Epithelial cell of prostate (primary cell): Measurements from ENCODE around the gene PTPRH.

Experiments used
- DNase-seq: peaks from one replicate; pipeline ENCODE4 v3.0.0-alpha.2; 2011; ENCODE audit warnings: low read depth, low spot score
- H3K27ac ChIP-seq: fragments of 450-650 bp; 2 replicates; pipeline ENCODE4 v1.5.1; 2017; ENCODE audit warnings: mild to moderate bottlenecking

PTPRH gene, protein sequence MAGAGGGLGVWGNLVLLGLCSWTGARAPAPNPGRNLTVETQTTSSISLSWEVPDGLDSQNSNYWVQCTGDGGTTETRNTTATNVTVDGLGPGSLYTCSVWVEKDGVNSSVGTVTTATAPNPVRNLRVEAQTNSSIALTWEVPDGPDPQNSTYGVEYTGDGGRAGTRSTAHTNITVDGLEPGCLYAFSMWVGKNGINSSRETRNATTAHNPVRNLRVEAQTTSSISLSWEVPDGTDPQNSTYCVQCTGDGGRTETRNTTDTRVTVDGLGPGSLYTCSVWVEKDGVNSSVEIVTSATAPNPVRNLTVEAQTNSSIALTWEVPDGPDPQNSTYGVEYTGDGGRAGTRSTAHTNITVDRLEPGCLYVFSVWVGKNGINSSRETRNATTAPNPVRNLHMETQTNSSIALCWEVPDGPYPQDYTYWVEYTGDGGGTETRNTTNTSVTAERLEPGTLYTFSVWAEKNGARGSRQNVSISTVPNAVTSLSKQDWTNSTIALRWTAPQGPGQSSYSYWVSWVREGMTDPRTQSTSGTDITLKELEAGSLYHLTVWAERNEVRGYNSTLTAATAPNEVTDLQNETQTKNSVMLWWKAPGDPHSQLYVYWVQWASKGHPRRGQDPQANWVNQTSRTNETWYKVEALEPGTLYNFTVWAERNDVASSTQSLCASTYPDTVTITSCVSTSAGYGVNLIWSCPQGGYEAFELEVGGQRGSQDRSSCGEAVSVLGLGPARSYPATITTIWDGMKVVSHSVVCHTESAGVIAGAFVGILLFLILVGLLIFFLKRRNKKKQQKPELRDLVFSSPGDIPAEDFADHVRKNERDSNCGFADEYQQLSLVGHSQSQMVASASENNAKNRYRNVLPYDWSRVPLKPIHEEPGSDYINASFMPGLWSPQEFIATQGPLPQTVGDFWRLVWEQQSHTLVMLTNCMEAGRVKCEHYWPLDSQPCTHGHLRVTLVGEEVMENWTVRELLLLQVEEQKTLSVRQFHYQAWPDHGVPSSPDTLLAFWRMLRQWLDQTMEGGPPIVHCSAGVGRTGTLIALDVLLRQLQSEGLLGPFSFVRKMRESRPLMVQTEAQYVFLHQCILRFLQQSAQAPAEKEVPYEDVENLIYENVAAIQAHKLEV

DNA sequence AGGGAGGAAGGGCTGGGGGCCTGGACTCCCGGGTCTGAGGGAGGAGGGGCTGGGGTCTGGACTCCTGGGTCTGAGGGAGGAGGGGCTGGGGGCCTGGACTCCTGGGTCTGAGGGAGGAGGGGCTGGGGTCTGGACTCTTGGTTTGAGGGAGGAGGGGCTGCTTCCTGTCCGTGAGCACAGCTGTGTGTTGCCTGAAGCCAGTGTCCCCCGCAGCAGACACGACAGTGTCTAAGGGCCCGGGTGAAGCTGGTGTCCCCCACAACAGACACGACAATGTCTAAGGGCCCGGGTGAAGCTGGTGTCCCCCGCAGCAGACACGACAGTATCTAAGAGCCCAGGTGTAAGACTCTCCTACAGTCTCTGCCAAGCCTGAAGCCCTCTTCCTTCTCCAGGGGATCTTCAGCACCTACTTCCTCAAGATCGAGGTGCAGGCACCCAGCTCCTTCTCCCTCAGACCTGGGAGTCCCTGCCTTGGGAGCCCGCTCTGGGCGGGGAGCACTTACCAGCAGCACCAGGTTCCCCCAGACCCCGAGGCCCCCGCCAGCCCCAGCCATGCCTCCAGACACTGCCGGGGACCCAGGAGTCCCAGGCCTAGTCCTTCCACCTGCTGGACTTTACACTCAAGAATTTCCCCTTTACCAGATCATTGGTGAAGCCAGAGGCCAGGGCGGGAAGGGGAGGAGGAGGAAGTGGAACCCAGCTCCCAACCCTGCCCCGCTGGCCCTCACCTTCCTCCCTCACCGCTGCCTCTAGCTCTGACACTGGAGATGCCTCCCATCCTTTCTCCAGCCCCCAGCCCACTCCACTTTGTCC is at the start of gene PTPRH:
TSS of gene PTPRH (minus strand) at position 622 of the 813 bp plus-strand sequence. CDS start at position 554, 68 bp downstream.
- DNase-seq: no peak
- H3K27ac ChIP-seq: peak within 1 kb of the TSS; percentile 67

DNA sequence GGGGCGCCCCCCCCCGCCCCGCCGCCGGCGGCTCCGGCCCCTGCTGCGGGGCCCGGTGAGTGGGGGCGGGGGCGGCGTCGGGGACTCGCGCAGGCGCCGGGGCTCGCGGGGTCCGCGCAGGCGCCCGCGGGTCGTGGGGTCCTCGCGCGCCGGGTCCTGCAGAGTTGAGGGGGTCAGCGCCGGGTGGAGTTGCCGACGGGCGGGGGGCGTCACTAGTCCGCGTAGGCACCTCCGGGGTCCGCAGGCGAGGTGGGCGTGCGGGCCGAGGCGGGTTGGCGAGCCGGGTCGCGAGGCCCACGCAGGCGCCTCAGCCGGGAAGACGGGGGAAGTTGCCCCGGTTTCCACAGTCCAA is 49.2 kb upstream of the PTPRH start:
- H3K27ac ChIP-seq: peak overlapping the region; percentile 93
- DNase-seq: no peak

DNA sequence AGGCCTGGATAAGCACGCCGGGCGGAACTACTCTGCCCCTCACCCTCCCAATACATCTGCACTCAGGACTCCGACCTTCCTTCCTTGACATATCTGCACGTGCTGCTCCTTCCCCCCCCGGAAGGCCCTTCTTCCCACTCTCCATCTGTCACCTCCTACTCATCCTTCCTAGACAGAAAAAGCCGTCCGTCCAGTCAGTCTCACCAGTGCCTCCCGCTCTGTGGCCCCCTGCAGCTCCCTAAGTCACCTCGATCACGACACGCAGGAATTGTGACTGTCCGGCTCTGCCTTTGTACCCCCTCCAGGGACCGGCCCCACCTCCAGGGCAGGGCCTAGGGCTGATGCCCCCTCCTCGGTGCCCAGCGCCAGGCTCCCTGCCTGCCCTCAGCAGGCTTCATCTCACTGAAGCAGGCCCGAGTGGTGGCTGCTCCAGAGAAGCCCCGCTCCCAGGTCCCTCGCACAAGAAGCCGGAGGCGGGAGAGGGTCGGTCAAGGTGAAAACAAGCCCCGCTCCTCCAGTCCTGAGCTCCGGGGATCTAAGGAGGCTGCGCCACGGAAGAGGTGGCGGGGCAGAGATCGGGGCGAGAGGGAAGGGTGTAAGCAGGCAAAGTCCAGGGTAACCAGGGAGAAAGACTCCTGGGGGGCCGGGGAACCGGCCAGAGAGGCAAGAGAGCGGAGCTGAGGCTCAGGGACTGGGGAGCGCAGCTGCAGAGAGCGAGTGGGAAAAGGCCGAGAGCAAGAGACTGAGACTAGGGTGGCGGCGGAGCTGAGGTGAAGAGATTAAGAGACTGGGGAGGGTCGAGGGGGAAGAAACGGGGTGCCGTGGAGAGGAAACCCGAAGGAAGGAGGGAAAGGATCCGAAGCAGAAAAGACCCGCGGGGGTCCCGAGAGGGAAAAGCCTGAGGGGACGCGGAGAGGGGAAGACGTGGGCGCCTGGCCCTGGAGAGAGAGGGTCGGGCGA is 48.4 kb upstream of the PTPRH start:
- DNase-seq: no peak

DNA sequence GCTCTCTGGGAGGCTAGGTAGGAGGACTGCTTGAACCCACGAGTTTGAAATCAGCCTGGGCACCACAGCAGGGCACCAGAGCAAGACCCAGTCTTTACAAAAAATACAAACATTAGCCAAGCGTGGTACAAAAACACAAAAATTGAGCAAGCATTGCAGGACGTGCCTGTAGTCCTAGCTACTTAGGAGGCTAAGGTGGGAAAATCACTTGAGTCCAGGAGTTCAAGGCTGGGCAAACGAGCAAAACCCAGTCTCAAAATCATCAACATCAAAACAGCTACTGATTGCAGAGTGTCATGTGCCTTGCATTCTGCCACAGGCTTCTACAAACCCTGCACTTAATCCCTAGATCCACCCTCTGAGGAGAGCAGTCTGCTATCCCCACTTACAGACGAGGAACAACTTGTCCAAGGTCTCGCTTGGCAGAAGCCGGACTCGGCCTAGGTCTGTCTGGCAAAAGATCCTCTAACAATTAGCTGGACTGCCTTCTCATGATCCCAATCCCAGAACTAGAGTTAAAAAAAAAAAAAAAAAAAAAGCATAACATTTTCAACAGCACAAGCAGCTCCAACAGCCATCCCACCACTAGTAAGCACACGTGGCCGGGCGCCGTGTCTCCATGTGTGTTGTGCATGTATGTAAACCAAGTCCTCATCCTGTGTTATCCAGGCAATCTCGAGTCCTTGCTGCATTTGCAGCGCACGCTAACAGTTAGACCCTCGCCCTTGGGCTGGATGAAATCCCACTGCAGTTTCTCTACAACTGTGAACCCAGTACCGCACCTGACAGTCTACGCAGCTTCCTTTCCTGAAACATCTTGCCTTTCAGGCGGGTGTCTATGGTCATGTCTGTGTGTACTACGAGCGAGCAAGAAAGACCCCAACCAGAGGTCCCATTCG is 47.5 kb upstream of the PTPRH start:
- DNase-seq: no peak

More for the DNA sequence above, 48.4 kb upstream of the PTPRH start:
- H3K27ac ChIP-seq: peak overlapping the region; percentile 93

DNA sequence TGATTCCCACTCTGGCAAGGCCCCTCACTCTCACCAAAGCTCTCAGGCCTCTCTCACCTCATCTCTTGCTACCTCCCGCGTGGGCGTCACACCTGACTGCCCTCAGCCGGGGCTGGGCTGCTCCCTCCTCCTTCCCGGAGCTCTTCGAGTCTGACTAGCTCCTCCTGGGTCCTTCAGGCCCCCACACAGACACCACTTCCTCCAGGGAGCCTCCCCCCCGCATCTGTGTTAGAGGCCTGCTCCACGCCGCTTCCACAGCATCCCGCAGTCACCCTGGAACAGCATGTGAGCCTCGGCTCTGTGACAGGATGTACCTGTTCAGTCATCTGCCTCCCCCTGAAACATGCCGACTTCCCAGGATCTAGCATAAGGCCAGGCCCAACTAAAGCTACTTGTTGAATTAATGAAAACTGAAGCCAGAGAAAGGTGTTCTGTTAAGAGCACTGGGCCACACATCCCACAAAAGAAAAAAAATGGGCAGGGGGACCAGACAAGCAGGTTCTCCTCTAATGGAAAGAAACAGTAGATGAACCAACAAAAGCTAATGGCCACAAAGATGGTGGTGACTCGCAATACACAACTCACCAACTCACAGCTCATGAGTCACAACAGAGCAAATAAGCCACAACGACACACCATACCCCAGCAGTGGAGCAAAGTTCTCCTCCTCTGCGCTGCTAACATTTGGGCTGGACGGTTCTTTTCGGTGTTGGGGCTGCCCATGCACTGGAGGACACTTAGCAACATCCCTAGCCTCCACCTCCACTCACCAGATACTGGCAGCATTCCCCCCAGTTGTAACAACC is 46.5 kb upstream of the PTPRH start:
- H3K27ac ChIP-seq: peak overlapping the region; percentile 11
- DNase-seq: peak; percentile 60

More for the DNA sequence above, 47.5 kb upstream of the PTPRH start:
- H3K27ac ChIP-seq: no peak overlapping the region

DNA sequence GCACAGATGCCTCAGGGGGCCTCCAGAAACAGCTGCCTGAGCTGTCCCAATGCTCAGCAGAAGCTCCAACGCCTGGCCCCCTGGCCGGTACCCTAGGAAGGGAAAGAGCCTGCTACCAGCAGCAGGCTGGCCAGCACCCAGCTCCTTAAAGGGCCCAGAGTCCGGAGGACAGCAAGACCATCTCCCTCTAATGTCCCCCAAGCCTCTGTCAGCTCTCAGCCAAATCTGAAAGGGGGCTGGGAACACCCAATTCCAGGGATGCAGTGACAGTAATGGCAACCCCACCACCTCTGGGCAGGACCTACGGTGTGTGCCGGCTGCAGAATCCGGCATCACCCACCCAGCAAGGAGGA is 45.3 kb upstream of the PTPRH start:
- H3K27ac ChIP-seq: no peak overlapping the region

DNA sequence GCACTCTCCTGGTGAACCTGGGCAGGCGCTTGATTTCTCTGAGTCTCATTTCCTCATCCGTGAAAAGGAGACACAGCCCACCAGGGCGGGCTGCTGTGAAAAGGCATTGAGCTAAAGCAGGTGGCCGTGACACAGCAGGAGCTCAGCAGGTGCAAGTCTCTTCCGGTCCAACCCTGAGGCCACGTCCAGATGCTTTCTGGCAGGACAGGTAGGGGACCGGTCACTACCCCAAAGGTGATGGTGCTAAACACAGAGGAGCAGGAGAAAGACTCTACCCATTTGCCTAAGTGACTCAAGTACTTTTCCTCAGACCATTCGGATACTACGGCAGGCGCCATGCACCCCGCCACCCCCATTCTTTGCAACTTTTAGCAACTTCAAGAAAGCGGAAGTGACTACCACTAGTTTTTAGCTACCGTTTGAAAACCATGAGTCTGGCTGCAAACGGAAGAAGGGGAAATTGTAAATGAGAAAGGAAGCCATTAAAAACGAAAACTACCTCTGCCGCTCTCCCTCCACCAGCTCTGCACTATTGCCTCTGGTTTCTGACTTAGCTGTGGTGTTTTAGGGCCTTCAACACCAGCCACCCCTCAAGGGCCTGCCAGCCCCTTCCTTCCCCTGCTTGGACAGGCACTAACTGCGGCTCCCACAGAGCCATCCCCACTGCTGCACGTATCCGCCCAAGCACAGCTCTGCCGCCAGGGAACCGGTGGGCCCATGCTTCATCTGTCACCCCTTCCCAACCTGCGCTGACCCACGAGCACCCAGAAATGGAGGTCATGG is 44.7 kb upstream of the PTPRH start:
- DNase-seq: no peak
- H3K27ac ChIP-seq: no peak overlapping the region

More for the DNA sequence above, 45.3 kb upstream of the PTPRH start:
- DNase-seq: no peak

DNA sequence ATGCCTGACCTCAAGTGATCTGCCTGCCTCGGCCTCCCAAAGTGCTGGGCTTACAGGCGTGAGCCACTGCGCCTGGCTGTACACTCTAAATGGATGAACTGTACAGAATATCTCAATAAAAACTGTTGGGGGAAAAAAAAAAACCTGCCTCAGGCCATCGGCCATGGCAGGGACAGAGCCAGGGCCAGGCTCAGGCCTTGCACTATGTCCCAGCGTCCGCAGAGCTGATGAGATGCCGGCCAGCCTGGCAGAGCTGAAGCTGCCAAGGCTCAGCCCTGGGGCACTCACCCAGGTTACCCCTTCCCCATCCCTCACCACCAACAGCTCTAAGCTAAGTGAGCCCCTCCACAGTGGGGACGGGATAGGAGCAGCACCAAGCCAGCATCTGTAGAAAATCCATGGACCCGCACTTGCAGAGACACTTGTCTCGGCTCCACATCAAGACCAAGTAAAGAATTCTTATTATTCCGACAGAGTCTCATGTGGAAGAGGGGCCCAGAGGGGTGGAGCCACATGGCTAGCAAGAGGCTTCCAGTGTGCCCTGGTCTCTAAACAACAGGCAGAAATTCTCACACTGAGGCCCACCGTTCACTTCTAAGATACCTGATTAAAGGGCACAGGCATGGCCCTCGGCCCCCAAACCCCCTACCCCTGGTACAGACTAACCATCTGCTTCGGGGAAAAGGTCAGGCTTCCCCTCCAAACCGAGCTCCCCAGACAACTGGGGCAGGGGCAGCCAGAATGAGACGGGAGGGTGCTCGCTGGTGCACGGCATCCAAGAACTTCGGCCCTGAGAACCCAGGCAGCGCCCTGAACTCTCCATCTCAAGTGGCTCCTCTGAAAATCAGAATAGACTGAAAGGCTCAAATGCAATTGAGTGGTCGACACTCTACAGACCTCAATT is 43.7 kb upstream of the PTPRH start:
- no peak for DNase-seq
- H3K27ac ChIP-seq: no peak overlapping the region

DNA sequence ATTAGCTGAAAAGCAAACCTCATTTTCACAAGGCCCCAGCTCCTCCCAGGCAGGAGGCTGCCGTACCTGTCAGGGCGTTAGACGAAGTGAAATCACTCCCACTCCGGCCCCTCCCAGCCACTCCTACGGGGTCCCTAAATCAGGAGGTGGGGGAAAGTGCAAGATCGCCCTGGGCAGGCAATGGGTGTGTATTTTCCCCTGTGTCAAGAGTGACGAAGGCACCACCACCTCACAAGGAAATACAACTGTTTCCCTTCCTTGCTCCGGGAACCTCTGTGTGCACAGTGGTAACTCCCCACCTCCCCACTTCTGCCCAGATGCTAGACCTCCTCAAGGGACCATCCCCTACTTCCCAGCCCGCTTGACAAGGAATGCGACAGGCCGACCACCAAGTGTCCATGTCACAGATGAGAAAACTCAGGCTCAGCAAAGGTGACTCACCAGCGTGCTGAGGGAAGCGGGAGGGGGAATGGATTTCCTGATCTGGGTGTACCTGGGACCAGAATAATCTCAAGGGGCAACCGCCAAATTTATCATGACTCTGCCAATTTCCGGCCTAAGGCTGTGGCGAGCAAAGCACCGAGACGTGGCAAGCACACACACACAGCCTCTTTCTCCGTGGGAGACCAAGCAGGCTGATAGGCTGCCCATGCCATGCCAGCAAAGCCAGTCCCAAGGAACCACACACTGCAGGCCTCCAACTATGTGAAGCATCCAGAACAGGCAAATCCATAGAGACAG is 42.2 kb upstream of the PTPRH start:
- DNase-seq: no peak
- H3K27ac ChIP-seq: no peak overlapping the region

DNA sequence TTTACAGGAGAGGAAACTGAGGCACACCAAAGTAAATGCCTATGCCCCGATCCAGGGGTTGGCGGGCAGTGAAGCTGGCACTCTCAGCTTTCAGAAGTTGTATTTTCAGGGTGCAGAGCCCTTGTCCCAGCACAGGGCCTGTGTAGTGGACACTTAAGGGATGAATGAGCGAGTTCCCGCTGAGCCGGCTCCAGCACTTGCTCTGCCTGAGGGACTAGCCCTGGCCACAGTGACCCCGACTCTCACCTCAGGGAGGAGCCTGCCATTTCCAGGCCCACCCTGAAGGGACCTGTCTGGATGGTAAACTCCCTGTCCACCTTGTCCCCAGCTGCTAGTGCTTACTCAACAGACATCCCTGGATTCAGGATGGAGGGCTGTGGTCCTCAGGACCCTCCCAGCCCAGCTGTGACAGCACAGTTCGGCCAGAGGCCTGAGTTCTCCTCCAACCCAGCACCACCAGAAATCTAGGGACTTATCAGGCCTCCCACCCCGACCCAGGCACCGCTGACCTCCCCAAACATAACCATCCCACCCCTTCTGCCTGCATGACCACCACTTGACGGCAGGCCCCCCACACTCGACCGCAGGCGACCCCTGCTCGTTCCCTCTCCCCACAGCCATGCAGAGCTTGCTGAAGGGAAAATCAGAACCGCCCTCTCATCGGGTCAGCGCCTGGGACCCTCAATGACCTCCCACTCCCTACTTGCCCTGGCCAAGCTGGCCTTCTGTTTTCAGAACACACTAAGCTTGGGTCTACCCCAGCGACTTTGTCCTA is 41.1 kb upstream of the PTPRH start:
- no peak overlapping the region for H3K27ac ChIP-seq
- DNase-seq: no peak

DNA sequence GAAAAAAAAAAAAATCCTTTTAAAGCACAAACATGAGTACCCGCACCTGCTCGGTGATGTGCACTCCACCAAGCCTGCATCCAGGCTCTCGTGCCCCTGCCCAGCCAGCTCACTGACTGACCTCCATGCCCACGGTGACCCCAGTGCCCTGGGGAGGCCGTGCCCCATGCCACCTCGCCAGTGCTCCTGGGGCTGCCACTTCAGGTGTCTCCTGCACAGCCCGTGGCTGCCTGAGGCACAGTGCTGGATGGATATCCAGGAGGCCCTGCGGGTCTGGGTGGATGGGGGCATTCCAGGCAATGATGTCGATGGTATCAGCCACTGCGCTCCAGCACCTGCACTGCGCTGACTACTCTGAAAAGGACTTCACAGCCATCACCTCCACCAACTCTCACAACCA is 40.5 kb upstream of the PTPRH start:
- no peak for DNase-seq
- H3K27ac ChIP-seq: no peak overlapping the region

DNA sequence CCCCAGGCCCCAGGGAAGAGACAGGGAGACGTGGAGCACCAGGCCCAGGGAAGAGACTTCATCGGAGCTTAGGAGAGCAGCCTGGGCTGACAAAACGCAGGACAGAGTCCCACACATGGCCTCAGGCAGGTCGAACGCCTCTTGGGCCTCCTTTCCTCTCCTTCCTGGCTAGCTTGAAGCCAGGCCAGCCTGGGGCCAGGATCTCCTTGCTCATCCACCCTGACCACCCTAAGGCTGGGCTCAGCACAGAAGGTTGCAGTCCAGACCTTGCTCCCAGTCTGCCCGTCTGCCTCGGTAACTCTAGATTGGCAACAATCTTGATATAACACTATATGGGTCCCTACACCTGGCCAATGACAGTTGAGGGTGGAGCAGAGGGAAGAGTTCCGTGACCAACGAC is 39.4 kb upstream of the PTPRH start:
- no peak for DNase-seq
- H3K27ac ChIP-seq: no peak overlapping the region

DNA sequence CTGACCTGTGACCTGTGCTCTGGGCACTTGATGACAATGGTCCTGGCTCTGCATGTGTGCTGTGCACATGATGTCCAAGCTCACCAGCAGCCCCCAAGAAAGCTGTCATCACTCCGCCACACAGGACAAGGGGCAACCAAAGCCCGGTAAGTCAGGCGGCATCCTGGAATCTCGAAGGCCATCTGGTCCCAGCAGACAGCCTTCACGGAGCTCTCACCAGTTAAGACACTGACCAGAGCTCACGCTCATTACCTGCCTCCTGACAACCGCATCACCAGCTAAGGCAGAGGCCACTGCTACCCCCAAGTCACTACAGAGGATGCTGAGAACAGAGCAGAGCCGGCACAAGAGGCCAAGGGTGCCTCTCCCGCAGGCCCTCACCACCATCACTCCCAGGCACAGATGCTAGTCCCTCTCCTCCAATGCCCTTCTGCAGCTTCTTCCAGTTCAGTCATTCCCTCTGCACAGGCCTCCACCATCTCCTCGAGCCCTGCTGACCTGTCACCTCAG is 38.9 kb upstream of the PTPRH start:
- H3K27ac ChIP-seq: no peak overlapping the region
- no peak for DNase-seq

DNA sequence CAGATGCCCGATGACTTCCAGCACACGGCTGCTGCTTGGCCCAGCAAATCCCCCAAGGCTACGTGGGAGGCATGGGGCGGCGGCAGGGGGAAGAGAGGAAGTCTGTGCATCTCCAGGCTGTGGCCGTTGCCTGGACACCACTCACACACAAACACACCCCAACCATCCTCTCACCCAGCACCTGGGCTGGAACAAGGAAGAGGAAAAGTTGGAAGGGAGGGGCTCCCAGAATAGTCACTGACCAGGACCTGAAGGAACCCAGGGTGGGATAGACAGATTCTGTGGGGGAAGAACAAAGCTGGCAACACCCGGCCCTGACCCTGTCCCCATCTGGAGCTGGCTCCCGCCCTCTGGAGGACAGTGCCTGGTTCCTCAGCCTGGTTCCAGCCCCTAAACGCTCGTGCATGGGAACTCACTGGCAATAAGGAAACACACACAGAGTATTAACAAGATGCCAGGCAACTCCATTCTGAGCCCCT is 38.4 kb upstream of the PTPRH start:
- H3K27ac ChIP-seq: no peak overlapping the region
- peak; percentile 53 for DNase-seq
